Gastroesophageal sphincter (tissue), 3 donors: Measurements from ENCODE around the gene SHLD2.
"Not testable (repeated sequence)": the region's sequence is repeated elsewhere in the genome, so short reads cannot be mapped to it uniquely, and the experiment has no call there.

Source experiments
- CTCF ChIP-seq, 4 experiments: fragments of 200-600 bp in 2 of 4; fragments of 450-650 bp in 2 of 4; sonication (generic) in 1 of 4; IDR thresholded peaks; one replicate each; pipeline ENCODE4 v1.5.1; 2017 to 2019; ENCODE audit warnings: antibody characterized with exemption in 4 of 4, mild to moderate bottlenecking in 2 of 4, moderate library complexity in 2 of 4
- POLR2A ChIP-seq, 2 donors: fragments of 450-650 bp; IDR thresholded peaks; one replicate each; pipeline ENCODE4 v1.6.1; 2017; ENCODE audit warnings: antibody characterized with exemption in 2 of 2, mild to moderate bottlenecking in 2 of 2, moderate library complexity in 1 of 2
- POLR2AphosphoS5 ChIP-seq: sonication (generic); formaldehyde crosslinking; IDR thresholded peaks from one replicate; pipeline ENCODE4 v1.6.1; 2017; ENCODE audit warnings: antibody characterized with exemption

GRCh38 chr10:87133936-87134335 is 38.9 kb downstream of the SHLD2 start:
- TF ChIP-seq CTCF (IDR thresholded peaks at IDR 0.05); POLR2A (IDR thresholded peaks at IDR 0.05); POLR2AphosphoS5: not testable (repeated sequence)
